Vagina (tissue), 2 donors: ENCODE results near the gene HK3. TPM values are rescaled to one million over a fixed set of nuclear protein-coding genes. Genes with fewer than 3 reads are reported as not detected.

Experiments used
- DNase-seq, 2 donors: peaks; one replicate each; pipeline ENCODE4 v3.0.0-alpha.2; 2017; ENCODE audit errors: extremely low spot score in 2 of 2
- H3K27ac ChIP-seq: fragments of 200-600 bp; sonication (generic); one replicate; pipeline ENCODE4 v1.5.1; 2019
- H3K27me3 ChIP-seq: fragments of 200-600 bp; sonication (generic); one replicate; pipeline ENCODE4 v1.5.1; 2019
- H3K36me3 ChIP-seq, 2 donors: fragments of 200-600 bp; sonication (generic); one replicate each; pipeline ENCODE4 v1.5.1; 2017 to 2019
- H3K4me1 ChIP-seq: fragments of 200-600 bp; sonication (generic); one replicate; pipeline ENCODE4 v1.5.1; 2019
- H3K4me3 ChIP-seq, 2 donors: fragments of 200-600 bp; sonication (generic); 1 replicate in 1 of 2; 2 replicates in 1 of 2; pipeline ENCODE4 v1.5.1; 2016 to 2019
- H3K9me3 ChIP-seq: fragments of 200-600 bp; sonication (generic); one replicate; pipeline ENCODE4 v1.5.1; 2019
- CTCF ChIP-seq, 3 experiments: fragments of 450-650 bp in 2 of 3; fragments of 200-600 bp in 1 of 3; sonication (generic) in 1 of 3; IDR thresholded peaks; one replicate each; pipeline ENCODE4 v1.5.1; 2017 to 2019; ENCODE audit warnings: antibody characterized with exemption in 3 of 3, mild to moderate bottlenecking in 2 of 3, moderate library complexity in 2 of 3
- POLR2A ChIP-seq, 2 donors: fragments of 450-650 bp; IDR thresholded peaks; one replicate each; pipeline ENCODE4 v1.6.1; 2017; ENCODE audit warnings: antibody characterized with exemption in 2 of 2, mild to moderate bottlenecking in 2 of 2, moderate library complexity in 2 of 2
- POLR2AphosphoS5 ChIP-seq, 2 donors: sonication (generic); formaldehyde crosslinking; IDR thresholded peaks; one replicate each; pipeline ENCODE4 v1.9.0; 2017; ENCODE audit warnings: antibody characterized with exemption in 2 of 2, mild to moderate bottlenecking in 2 of 2, low read depth in 1 of 2; ENCODE audit not compliant: insufficient read depth in 1 of 2
- intact Hi-C: fragments of 100-400 bp; cut with DNase I; formaldehyde crosslinking; loops from one replicate; pipeline ENCODE4 v1.15.1; 2023
- total RNA-seq: library from RNA; depleted of rRNA; stranded (reverse); fragments of >200 nt; gene quantifications from one replicate; pipeline ENCODE4 v1.2.3, GENCODE V29; 2016

The HK3 gene
- total RNA-seq, 1 donor from 2014 or later = 7.4 TPM

DNA sequence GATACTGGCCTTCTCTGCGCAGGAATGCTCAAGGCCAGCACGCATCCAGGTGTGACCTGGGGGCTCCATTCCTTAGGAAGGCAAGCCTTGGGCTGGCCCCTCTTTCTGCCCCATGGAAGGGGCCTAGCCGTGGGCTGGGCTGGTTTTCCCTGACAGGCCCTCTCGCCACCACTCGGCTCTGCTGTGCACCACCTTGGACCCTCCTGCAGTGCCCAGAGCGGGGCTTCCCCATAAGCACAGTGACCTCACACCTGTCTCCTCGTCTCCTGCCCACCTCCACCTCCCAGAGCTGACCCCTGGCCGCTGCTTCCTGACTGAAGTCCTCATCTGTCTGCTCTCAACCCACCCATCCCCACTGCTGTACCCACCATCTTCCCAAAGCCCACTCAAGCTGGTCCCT is 67.7 kb downstream of the HK3 start:
- no peak for DNase-seq
- TF ChIP-seq CTCF (IDR thresholded peaks at IDR 0.05) = no peak
- TF ChIP-seq POLR2AphosphoS5 (IDR thresholded peaks at IDR 0.05; ENCODE audit: insufficient read depth in 1 of 2, low read depth in 1 of 2) = no peak
- TF ChIP-seq POLR2A (IDR thresholded peaks at IDR 0.05) = no peak
- H3K4me3 ChIP-seq = no peak overlapping the region
- H3K36me3 ChIP-seq = no peaks in the 10 kb centered on the region
- H3K27ac ChIP-seq = no peak overlapping the region
- no peaks in the 10 kb centered on the region for H3K9me3 ChIP-seq
- H3K4me1 ChIP-seq = no peaks in the 10 kb centered on the region
- H3K27me3 ChIP-seq = no peaks in the 10 kb centered on the region
- intact Hi-C loops = no loop called here

DNA sequence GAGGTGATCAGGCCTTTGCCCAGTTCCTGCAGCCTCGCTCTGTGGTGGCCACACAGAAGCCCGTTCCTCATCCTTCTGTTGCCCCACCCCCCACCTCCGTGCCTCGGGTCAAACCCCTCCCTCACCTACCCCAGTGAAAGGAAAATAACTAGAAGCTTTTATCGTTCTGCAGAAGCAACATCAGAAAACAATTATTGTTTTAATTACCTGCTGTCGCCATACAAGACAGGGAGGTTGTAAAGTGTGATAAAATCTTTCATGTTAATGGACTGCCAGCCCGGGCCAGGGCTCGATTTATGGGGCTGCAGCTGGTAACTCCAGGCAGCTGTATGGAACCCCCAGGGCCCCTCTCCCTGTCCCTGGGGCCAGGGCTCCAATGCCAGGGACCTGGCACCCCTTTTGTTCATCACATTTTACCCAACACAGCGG is 68.1 kb downstream of the HK3 start:
- Histone ChIP-seq H3K9me3 (no peaks in the 10 kb centered on the region), H3K27ac (no peak overlapping the region), H3K36me3 (no peaks in the 10 kb centered on the region), H3K27me3 (no peaks in the 10 kb centered on the region), H3K4me1 (no peaks in the 10 kb centered on the region), H3K4me3 (no peak overlapping the region)
- intact Hi-C loops = no loop called here
- no peak for TF ChIP-seq POLR2AphosphoS5 (IDR thresholded peaks at IDR 0.05; ENCODE audit: insufficient read depth in 1 of 2, low read depth in 1 of 2)
- TF ChIP-seq POLR2A (IDR thresholded peaks at IDR 0.05) = no peak
- no peak for TF ChIP-seq CTCF (IDR thresholded peaks at IDR 0.05)
- no peak for DNase-seq

Other genes starting within 250 kb of the HK3 start
- not detected for gene UNC5A, start 88.8 kb downstream of the HK3 start, total RNA-seq
- gene UIMC1, start 107.4 kb upstream of the HK3 start, total RNA-seq = 42.2 TPM
- 52.1 TPM for gene ZNF346, start 123.3 kb upstream of the HK3 start, total RNA-seq
- 12.0 TPM for gene FGFR4, start 187.6 kb upstream of the HK3 start, total RNA-seq
- gene NSD1, start 234.4 kb upstream of the HK3 start, total RNA-seq = 45.4 TPM